GM12878 (cell line): ENCODE results near the gene HIC1. TPM values are rescaled to one million over a fixed set of nuclear protein-coding genes. Genes with fewer than 3 reads are reported as not detected.

Source experiments
- CEBPB ChIP-seq, 2 experiments: fragments of 150-350 bp in 1 of 2; IDR thresholded peaks; 2 replicates each; pipeline ENCODE4 v1.6.1; 2012 to 2014; ENCODE audit warnings: low read depth in 2 of 2, low read length in 2 of 2, borderline replicate concordance in 1 of 2, inconsistent platforms in 1 of 2
- CHD1 ChIP-seq: IDR thresholded peaks from 2 replicates; pipeline ENCODE4 v1.6.1; 2012; ENCODE audit warnings: low read depth, low read length, improper control_type of control experiment
- IRF4 ChIP-seq: IDR thresholded peaks from 2 replicates; pipeline ENCODE4 v1.6.1; 2011; ENCODE audit warnings: low read depth, low read length
- KDM1A ChIP-seq: fragments of 200-600 bp; sonication (generic); IDR thresholded peaks from 2 replicates; pipeline ENCODE4 v1.6.1; 2016; ENCODE audit warnings: borderline replicate concordance
- LARP7 ChIP-seq: fragments of 450-650 bp; IDR thresholded peaks from 2 replicates; pipeline ENCODE4 v1.6.1; 2017; ENCODE audit warnings: mild to moderate bottlenecking
- MXI1 ChIP-seq: fragments of 150-350 bp; IDR thresholded peaks from 2 replicates; pipeline ENCODE4 v1.6.1; 2011; ENCODE audit warnings: low read depth, mild to moderate bottlenecking, inconsistent platforms, low read length, improper control_type of control experiment
- POLR2AphosphoS5 ChIP-seq: IDR thresholded peaks from 2 replicates; pipeline ENCODE4 v1.6.1; 2011; ENCODE audit warnings: mild to moderate bottlenecking, low read length, inconsistent platforms
- RELA ChIP-seq: fragments of 450-650 bp; IDR thresholded peaks from 2 replicates; pipeline ENCODE4 v1.8.0; 2014; ENCODE audit warnings: borderline replicate concordance; ENCODE audit not compliant: partially characterized antibody
- SIN3A ChIP-seq: IDR thresholded peaks from 2 replicates; pipeline ENCODE4 v1.6.1; 2012; ENCODE audit warnings: low read depth, low read length, improper control_type of control experiment
- SMARCA5 ChIP-seq: fragments of 450-650 bp; IDR thresholded peaks from 2 replicates; pipeline ENCODE4 v1.6.1; 2017; ENCODE audit warnings: mild to moderate bottlenecking
- SMC3 ChIP-seq: IDR thresholded peaks from 2 replicates; pipeline ENCODE4 v1.6.1; 2011; ENCODE audit warnings: low read length, improper control_type of control experiment, borderline replicate concordance
- SREBF2 ChIP-seq: IDR thresholded peaks from 2 replicates; pipeline ENCODE4 v1.6.1; 2012; ENCODE audit warnings: mild to moderate bottlenecking, low read length
- STAT1 ChIP-seq: fragments of 450-650 bp; conservative IDR thresholded peaks from 2 replicates; pipeline ENCODE4 v1.6.1; 2014; ENCODE audit warnings: antibody characterized with exemption, mild to moderate bottlenecking
- TBL1XR1 ChIP-seq: IDR thresholded peaks from 2 replicates; pipeline ENCODE4 v1.6.1; 2012; ENCODE audit warnings: low read depth, low read length, improper control_type of control experiment
- TCF3 ChIP-seq: IDR thresholded peaks from 2 replicates; pipeline ENCODE4 v1.6.1; 2012; ENCODE audit warnings: low read depth, mild to moderate bottlenecking, low read length, borderline replicate concordance; ENCODE audit not compliant: insufficient read depth
- ZNF217 ChIP-seq: fragments of 450-650 bp; IDR thresholded peaks from 2 replicates; pipeline ENCODE4 v1.6.1; 2017; ENCODE audit warnings: antibody characterized with exemption, mild to moderate bottlenecking
- ZNF274 ChIP-seq: IDR thresholded peaks from one replicate; pipeline ENCODE4 v1.8.0; 2011; ENCODE audit not compliant: insufficient read length, insufficient read depth
- ZZZ3 ChIP-seq: IDR thresholded peaks from 2 replicates; pipeline ENCODE4 v1.6.1; 2011; ENCODE audit warnings: low read depth; ENCODE audit not compliant: control insufficient read depth, insufficient read length
- polyA plus RNA-seq, 11 experiments: library from polyadenylated mRNA; depleted of rRNA in 4 of 11; unstranded in 6 of 11; stranded (reverse) in 5 of 11; fragments of >200 nt; fragmentation: Nextera tagmentation in 4 of 11; fragmentation: Illumina TruSeq in 1 of 11; extraction: Ambion mirVana in 4 of 11; extraction: Trizol in 1 of 11; gene quantifications; 1 replicate in 1 of 11; 2 replicates in 10 of 11; pipeline versions ENCODE4 v1.2.1 to v1.2.3, GENCODE V29; 2011 to 2016; ENCODE audit warnings: inconsistent platforms in 2 of 11, missing spikeins in 2 of 11, low read depth in 1 of 11
- total RNA-seq, 4 experiments: library from RNA; depleted of rRNA in 3 of 4; stranded (reverse); fragments of >200 nt in 3 of 4; fragmentation: Illumina TruSeq in 1 of 4; extraction: Trizol in 1 of 4; gene quantifications; 2 replicates each; pipeline versions ENCODE4 v1.2.1 to v1.2.3, GENCODE V29; 2013 to 2021
- TF ChIP-seq, protein P1 (sequence below): IDR thresholded peaks from 2 replicates; pipeline ENCODE4 v1.6.1; 2012; ENCODE audit warnings: mild to moderate bottlenecking, low read depth, low read length
- TF ChIP-seq, protein P2 (sequence below): fragments of 450-650 bp; IDR thresholded peaks from 2 replicates; pipeline ENCODE4 v1.6.1; 2016; ENCODE audit warnings: mild to moderate bottlenecking
- TF ChIP-seq, protein P3 (sequence below): IDR thresholded peaks from 2 replicates; pipeline ENCODE4 v1.6.1; 2011; ENCODE audit warnings: low read depth, low read length, improper control_type of control experiment, borderline replicate concordance
- TF ChIP-seq, protein P4 (sequence below): fragments of 450-650 bp; IDR thresholded peaks from 2 replicates; pipeline ENCODE4 v1.6.1; 2017; ENCODE audit warnings: mild to moderate bottlenecking, moderate library complexity

Gene HIC1
- total and polyA plus RNA-seq, 10 of the 15 experiments (the other 5 are each of a cell fraction or from before 2014, with no cell fraction given) = 0.11 to 61.1 (median 4.9) TPM

DNA sequence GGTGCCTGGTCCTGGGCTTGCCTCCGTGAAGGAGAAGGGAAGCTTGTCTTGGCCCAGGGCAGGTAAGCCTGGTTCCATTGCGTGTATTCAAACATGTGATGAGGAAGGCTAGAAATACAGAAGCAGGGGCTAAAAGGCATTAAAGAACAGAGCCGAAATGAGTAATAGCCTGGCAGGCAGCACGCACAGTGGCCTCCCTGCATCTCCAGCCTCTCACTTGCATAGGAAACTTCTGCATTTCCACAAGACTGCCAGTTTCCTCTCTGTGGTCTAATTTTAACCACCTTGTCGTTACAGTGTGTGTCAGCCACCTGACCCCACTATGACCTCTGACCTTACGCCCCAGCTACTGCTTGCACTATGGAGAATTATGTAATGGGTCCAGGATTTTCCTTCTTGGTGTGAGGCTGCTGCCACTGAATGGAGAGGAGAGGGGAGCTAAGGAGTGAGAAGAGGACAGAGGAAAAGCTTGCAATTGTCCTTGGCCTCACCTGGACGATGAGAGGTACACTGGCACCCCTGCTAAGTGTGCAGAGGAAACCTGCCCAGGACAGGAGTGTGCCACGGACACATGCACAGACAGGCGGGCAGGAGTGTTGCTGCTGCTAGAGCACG, 32.8 kb downstream of the HIC1 start (continued):
- TF ChIP-seq, protein P1, sequence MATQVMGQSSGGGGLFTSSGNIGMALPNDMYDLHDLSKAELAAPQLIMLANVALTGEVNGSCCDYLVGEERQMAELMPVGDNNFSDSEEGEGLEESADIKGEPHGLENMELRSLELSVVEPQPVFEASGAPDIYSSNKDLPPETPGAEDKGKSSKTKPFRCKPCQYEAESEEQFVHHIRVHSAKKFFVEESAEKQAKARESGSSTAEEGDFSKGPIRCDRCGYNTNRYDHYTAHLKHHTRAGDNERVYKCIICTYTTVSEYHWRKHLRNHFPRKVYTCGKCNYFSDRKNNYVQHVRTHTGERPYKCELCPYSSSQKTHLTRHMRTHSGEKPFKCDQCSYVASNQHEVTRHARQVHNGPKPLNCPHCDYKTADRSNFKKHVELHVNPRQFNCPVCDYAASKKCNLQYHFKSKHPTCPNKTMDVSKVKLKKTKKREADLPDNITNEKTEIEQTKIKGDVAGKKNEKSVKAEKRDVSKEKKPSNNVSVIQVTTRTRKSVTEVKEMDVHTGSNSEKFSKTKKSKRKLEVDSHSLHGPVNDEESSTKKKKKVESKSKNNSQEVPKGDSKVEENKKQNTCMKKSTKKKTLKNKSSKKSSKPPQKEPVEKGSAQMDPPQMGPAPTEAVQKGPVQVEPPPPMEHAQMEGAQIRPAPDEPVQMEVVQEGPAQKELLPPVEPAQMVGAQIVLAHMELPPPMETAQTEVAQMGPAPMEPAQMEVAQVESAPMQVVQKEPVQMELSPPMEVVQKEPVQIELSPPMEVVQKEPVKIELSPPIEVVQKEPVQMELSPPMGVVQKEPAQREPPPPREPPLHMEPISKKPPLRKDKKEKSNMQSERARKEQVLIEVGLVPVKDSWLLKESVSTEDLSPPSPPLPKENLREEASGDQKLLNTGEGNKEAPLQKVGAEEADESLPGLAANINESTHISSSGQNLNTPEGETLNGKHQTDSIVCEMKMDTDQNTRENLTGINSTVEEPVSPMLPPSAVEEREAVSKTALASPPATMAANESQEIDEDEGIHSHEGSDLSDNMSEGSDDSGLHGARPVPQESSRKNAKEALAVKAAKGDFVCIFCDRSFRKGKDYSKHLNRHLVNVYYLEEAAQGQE = peak; percentile 34; the same call in 1 of the 2 replicates
- no peak for TF ChIP-seq CEBPB (IDR thresholded peaks at IDR 0.05; ENCODE audit: borderline replicate concordance in 1 of 2, low read depth in 2 of 2, low read length in 2 of 2)
- TF ChIP-seq, protein P2, sequence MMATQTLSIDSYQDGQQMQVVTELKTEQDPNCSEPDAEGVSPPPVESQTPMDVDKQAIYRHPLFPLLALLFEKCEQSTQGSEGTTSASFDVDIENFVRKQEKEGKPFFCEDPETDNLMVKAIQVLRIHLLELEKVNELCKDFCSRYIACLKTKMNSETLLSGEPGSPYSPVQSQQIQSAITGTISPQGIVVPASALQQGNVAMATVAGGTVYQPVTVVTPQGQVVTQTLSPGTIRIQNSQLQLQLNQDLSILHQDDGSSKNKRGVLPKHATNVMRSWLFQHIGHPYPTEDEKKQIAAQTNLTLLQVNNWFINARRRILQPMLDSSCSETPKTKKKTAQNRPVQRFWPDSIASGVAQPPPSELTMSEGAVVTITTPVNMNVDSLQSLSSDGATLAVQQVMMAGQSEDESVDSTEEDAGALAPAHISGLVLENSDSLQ = peak; percentile 65
- TF ChIP-seq ZZZ3 = no peak
- TF ChIP-seq SMARCA5 = peak; percentile 79
- no peak for TF ChIP-seq ZNF274
- TF ChIP-seq TBL1XR1 = peak; percentile 99
- no peak; the same call in 1 of the 2 replicates for TF ChIP-seq SIN3A
- TF ChIP-seq RELA = peak; percentile 9
- 0 out of 2 replicates have a peak, but pooled peaks have one; percentile 14 for TF ChIP-seq LARP7
- TF ChIP-seq IRF4 = peak; percentile 98
- no peak for TF ChIP-seq SREBF2
- peak; percentile 99 for TF ChIP-seq TCF3
- TF ChIP-seq, protein P3, sequence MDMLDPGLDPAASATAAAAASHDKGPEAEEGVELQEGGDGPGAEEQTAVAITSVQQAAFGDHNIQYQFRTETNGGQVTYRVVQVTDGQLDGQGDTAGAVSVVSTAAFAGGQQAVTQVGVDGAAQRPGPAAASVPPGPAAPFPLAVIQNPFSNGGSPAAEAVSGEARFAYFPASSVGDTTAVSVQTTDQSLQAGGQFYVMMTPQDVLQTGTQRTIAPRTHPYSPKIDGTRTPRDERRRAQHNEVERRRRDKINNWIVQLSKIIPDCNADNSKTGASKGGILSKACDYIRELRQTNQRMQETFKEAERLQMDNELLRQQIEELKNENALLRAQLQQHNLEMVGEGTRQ = no peak
- TF ChIP-seq ZNF217 = 0 out of 2 replicates have a peak, but pooled peaks have one; percentile 13
- TF ChIP-seq STAT1 = 0 out of 2 replicates have a peak, but pooled peaks have one; percentile 38
- TF ChIP-seq MXI1 = peak; percentile 40; the same call in 1 of the 2 replicates
- TF ChIP-seq CHD1 = 0 out of 2 replicates have a peak, but pooled peaks have one; percentile 62
- TF ChIP-seq POLR2AphosphoS5 = peak; percentile 67; the same call in 1 of the 2 replicates
- TF ChIP-seq, protein P4, sequence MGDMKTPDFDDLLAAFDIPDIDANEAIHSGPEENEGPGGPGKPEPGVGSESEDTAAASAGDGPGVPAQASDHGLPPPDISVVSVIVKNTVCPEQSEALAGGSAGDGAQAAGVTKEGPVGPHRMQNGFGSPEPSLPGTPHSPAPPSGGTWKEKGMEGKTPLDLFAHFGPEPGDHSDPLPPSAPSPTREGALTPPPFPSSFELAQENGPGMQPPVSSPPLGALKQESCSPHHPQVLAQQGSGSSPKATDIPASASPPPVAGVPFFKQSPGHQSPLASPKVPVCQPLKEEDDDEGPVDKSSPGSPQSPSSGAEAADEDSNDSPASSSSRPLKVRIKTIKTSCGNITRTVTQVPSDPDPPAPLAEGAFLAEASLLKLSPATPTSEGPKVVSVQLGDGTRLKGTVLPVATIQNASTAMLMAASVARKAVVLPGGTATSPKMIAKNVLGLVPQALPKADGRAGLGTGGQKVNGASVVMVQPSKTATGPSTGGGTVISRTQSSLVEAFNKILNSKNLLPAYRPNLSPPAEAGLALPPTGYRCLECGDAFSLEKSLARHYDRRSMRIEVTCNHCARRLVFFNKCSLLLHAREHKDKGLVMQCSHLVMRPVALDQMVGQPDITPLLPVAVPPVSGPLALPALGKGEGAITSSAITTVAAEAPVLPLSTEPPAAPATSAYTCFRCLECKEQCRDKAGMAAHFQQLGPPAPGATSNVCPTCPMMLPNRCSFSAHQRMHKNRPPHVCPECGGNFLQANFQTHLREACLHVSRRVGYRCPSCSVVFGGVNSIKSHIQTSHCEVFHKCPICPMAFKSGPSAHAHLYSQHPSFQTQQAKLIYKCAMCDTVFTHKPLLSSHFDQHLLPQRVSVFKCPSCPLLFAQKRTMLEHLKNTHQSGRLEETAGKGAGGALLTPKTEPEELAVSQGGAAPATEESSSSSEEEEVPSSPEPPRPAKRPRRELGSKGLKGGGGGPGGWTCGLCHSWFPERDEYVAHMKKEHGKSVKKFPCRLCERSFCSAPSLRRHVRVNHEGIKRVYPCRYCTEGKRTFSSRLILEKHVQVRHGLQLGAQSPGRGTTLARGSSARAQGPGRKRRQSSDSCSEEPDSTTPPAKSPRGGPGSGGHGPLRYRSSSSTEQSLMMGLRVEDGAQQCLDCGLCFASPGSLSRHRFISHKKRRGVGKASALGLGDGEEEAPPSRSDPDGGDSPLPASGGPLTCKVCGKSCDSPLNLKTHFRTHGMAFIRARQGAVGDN = peak; percentile 98
- peak; percentile 14; the same call in 1 of the 2 replicates for TF ChIP-seq SMC3
- TF ChIP-seq KDM1A = no peak
